GM21723 (cell line): ENCODE data around the gene SERPINI1.

Experiments used
- ATAC-seq: cut with Tn5 transposase; IDR thresholded peaks from one replicate; pipeline ENCODE4 v1.9.1; 2021; ENCODE audit warnings: mild to moderate bottlenecking, moderate library complexity; ENCODE audit not compliant: unreplicated experiment

Gene SERPINI1

DNA sequence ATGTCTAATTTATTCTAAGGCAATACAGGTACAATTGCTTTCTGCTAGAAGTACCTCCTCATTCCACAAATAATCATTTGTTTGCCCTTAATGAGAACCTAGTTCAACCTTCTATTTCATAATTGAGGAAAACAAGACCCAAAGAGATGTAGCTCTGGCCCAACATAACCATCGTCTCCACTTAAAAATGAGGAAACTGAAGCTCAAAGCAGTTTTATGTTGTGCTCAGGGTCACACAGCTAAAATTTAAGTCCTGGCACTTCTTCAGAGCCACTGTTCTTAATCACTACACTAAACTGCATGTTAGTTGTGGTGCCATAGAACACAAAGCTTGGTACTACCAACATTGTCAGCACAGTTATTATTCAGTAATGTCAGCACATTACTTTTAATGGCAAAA, 108.0 kb downstream of the SERPINI1 start:
- ATAC-seq, result no peak

DNA sequence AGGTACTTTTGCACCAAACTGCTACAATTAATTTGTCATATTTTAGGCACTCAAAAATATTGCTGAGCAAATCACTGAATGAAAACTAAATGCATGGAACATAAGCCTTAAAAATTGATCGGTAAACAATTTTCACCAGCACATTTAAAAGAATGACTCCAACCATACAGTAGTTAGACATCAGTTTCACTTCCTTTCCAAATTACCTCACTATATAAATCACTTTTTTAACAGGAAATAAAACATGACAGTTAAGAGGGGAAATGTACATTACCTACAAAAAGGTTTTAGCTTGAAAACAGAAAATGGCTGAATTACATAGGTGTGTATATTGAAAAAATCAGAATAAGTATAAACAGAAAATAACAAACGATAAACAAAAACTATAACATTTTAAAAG, 108.4 kb downstream of the SERPINI1 start:
- ATAC-seq, result no peak

DNA sequence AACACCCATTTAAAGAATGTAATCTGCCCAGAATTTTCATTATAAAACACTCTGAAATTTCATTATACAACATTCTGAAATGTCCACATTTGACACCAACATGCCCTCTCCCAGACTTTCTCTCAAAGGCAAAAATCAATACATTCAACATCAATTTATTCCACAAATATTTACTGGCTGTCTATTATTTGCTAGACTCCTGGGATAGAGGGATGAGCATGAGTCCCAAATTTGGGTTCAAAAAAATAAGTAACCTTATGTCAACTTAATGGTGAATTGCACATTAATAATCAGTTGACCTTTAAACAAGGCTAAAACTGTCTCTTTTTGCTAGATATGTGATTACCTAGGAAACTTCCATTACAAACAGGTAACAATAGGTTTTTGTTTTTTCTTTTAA, 109.0 kb downstream of the SERPINI1 start:
- ATAC-seq, result no peak

- ATAC-seq, result no peak
These were observed 115.7 kb downstream of the SERPINI1 start for GRCh38 chr3:167851171-167851570.

GRCh38 chr3:167851749-167852148, 116.2 kb downstream of the SERPINI1 start:
- ATAC-seq, result no peak

DNA sequence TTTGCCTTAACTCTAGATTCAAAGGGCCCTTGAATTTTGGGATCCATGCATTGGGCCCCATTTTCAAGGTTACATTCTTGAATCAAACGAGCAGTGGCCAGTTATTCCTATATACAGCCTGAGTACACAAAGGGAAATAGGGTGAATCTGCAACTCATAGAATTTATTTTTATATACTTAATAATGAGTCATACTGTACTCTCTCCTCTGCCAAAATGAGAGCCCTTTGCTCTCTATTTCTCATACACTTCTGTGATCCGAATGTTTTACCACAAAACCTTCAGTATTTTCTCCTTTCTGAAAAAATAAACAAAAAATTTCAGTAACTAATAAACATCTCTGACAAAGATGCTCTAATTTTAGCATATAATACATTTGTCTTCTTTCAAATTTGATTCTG, 116.7 kb downstream of the SERPINI1 start:
- ATAC-seq, result no peak

GRCh38 chr3:167854063-167854462, 118.5 kb downstream of the SERPINI1 start:
- no peak for ATAC-seq

DNA sequence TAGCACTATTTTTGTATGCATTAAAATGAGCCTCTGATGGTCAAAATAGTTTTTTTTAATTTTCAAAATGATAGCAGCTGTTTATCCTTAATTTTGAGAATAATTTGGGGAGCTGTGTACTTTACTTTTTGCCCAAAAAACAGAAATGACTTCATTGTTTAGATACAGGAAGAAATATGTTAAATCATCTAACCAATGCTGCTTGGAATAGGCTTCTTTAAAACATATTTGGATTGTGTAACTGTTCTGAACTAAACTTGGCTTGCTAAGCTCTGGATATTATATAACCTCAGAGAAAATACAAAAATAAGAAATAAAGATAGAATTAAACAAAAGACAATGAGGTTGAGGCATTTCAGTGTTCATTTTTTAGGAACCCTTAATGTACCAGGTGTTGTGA, 119.3 kb downstream of the SERPINI1 start:
- ATAC-seq, result no peak

DNA sequence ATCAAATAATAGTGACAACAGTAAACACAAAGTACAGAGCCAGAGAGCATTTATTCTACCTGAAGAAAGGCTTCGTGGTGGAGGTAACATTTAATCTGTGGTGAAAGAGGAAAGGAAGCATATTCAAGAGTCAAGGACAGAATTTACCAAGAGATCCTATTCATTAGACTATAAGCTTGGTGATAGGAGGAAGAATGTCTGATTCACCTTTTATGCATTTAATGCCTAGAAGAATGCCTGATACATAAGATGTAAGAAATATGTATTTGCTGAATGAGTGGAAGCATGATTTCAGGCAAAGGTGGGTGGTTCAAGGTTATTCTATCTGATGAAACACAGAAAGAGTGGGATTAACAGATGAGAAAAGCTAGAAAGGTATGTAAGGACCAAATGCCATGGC, 119.8 kb downstream of the SERPINI1 start:
- no peak for ATAC-seq

GRCh38 chr3:167858865-167859264, 123.3 kb downstream of the SERPINI1 start:
- ATAC-seq, result no peak

GRCh38 chr3:167859610-167860009, 124.1 kb downstream of the SERPINI1 start:
- ATAC-seq, result no peak

- no peak for ATAC-seq
These were observed 126.1 kb downstream of the SERPINI1 start for GRCh38 chr3:167861649-167862048.

GRCh38 chr3:167862104-167862730, 126.7 kb downstream of the SERPINI1 start:
- ATAC-seq, result no peak

GRCh38 chr3:167863811-167864551, 128.5 kb downstream of the SERPINI1 start:
- ATAC-seq, result no peak

GRCh38 chr3:167864552-167864874, 129.0 kb downstream of the SERPINI1 start:
- ATAC-seq, result no peak

- ATAC-seq, result no peak
These were observed 130.8 kb downstream of the SERPINI1 start for GRCh38 chr3:167866331-167866730.

DNA sequence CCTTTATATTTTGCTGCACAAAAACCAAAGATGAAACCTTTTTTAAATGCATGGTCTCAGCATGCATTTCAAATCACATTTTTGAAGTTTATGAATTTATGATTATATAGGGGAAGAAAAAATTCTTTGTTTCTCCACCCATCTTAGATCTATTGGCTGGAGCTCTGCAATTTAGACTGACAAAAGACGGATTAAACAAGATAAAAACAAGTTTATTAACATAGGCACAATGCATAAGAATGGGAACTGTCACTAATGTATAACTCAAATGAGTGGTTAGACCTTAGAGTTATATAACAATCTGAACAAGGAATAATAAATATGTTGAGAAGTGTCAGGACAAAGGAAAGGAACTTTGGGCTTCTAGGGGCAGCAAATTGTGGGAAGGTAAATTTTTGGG, 132.5 kb downstream of the SERPINI1 start:
- no peak for ATAC-seq

DNA sequence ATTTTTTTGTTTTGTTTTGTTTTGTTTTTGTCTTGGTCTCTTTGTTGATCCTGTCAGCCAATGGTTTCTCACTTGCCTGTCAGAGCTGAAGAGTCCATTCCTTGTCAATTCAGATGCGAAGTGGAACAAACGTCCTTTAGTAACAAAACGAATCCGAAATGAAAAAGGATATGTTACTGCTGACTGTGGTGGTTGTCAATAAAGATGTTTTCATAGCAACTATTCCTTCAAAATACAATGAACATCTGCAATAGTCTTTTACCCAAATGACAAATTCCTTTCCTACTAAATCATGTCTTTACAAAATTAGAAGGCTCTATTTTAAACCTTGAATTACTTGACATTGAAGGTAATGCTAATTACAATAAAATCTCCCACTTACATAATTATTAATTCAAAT, 134.7 kb downstream of the SERPINI1 start:
- no peak for ATAC-seq

DNA sequence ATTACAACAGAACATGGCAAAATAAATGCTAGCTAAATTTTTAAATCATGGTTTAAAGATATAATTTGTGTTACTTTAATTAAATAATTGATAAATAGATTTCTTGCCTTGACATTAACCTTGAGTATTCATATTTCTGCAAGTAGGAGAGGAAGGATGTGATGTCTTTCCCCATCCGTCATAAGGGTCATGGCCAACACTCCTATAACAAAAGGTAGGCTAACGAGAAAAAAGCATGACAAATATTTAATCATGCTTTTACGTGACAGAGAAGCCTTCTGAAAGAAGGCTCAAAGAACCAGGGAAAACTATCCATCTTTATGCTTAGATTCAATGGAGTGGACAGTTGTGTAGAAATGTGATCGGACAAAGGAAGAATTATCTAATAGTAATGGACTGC, 135.2 kb downstream of the SERPINI1 start:
- ATAC-seq, result no peak

- no peak for ATAC-seq
These were observed 136.5 kb downstream of the SERPINI1 start for GRCh38 chr3:167872032-167872431.

GRCh38 chr3:167872941-167873340, 137.4 kb downstream of the SERPINI1 start:
- no peak for ATAC-seq

GRCh38 chr3:167874671-167875372, 139.3 kb downstream of the SERPINI1 start:
- no peak for ATAC-seq
